Endothelial cell of umbilical vein (primary cell): ENCODE results near the gene TMEM63B. TPM values are rescaled to one million over a fixed set of nuclear protein-coding genes. Genes with fewer than 3 reads are reported as not detected.

ENCODE experiments used
- BruUV-seq: library from RNA; stranded (reverse); fragments of 400-500 nt; replicated peaks from 2 replicates; lab custom pipeline; 2021; lab: Mats Ljungman, UMichigan
- CTCF ChIA-PET: fragments of 300-600, 350-600 bp; sonication (Branson Sonifier 250); formaldehyde crosslinking; loops from one replicate; lab custom pipeline; 2021; ENCODE audit warnings: antibody characterized with exemption, inconsistent platforms; lab: Charles Lee
- POLR2A ChIA-PET: fragments of 300-600, 350-600 bp; sonication (Branson Sonifier 250); formaldehyde crosslinking; loops from one replicate; lab custom pipeline; 2021; ENCODE audit warnings: antibody characterized with exemption, inconsistent platforms; lab: Charles Lee
- DNase-seq: peaks from one replicate; pipeline ENCODE4 v3.0.0-alpha.2; 2011; ENCODE audit warnings: low read depth, low spot score
- FAIRE-seq: peaks from 2 replicates; lab custom pipeline; 2011; peaks lifted over from hg19 to GRCh38; lab: Jason Lieb, UNC
- H2AFZ ChIP-seq: 2 replicates; pipeline ENCODE4 v1.6.0; 2012; ENCODE audit warnings: low read depth, low read length, control low read depth, inconsistent platforms
- H3K27ac ChIP-seq: 2 replicates; pipeline ENCODE4 v1.5.1; 2011; ENCODE audit warnings: low read depth, mild to moderate bottlenecking, control low read depth, low read length, moderate library complexity; ENCODE audit not compliant: insufficient read depth
- H3K27me3 ChIP-seq, 2 experiments: 2 replicates each; pipeline versions ENCODE4 v1.6.0 to v1.6.1; 2011; ENCODE audit warnings: low read length in 2 of 2, mixed read lengths in 1 of 2; ENCODE audit not compliant: control insufficient read depth in 2 of 2, insufficient read depth in 2 of 2
- H3K36me3 ChIP-seq, 2 experiments: 2 replicates in 1 of 2; 3 replicates in 1 of 2; pipeline ENCODE4 v1.5.1; 2011; ENCODE audit warnings: low read length in 2 of 2, mild to moderate bottlenecking in 1 of 2, moderate library complexity in 1 of 2; ENCODE audit not compliant: control insufficient read depth in 2 of 2, insufficient read depth in 2 of 2; ENCODE audit errors: extremely low read depth in 1 of 2
- H3K4me1 ChIP-seq: 3 replicates; pipeline ENCODE4 v1.5.1; 2011; ENCODE audit warnings: mild to moderate bottlenecking, low read length; ENCODE audit not compliant: control insufficient read depth, insufficient read depth; ENCODE audit errors: extremely low read depth
- H3K4me2 ChIP-seq: 2 replicates; pipeline ENCODE4 v1.6.1; 2011; ENCODE audit warnings: low read length, control low read depth, mixed read lengths; ENCODE audit not compliant: insufficient read depth
- H3K4me3 ChIP-seq, 3 experiments: fragments of 200-600 bp in 1 of 3; sonication (generic), shearing (Covaris generic) in 1 of 3; replicated peaks in 1 of 3; 2 replicates each; pipeline ENCODE4 v1.5.1; 2011 to 2016; ENCODE audit warnings: control low read depth in 3 of 3, low read length in 3 of 3, mild to moderate bottlenecking in 2 of 3, inconsistent platforms in 1 of 3, low read depth in 1 of 3, moderate library complexity in 1 of 3; ENCODE audit not compliant: insufficient read depth in 1 of 3
- H3K79me2 ChIP-seq: 2 replicates; pipeline ENCODE4 v1.6.0; 2012; ENCODE audit warnings: low read length, inconsistent platforms; ENCODE audit not compliant: control insufficient read depth, insufficient read depth
- H3K9ac ChIP-seq: replicated peaks from 2 replicates; pipeline ENCODE3; 2011; ENCODE audit warnings: low read length, control low read depth; ENCODE audit not compliant: insufficient read depth; ENCODE audit errors: extremely low read depth
- H3K9me1 ChIP-seq: replicated peaks from 3 replicates; pipeline ENCODE4 v1.6.0; 2011; ENCODE audit warnings: mild to moderate bottlenecking, low read length; ENCODE audit not compliant: control insufficient read depth, insufficient read depth; ENCODE audit errors: extremely low read depth
- H3K9me3 ChIP-seq: replicated peaks from 2 replicates; pipeline ENCODE4 v1.5.1; 2012; ENCODE audit warnings: low read length, inconsistent platforms; ENCODE audit not compliant: control insufficient read depth, insufficient read depth
- H4K20me1 ChIP-seq: replicated peaks from 2 replicates; pipeline ENCODE3; 2011; ENCODE audit warnings: mild to moderate bottlenecking, low read length; ENCODE audit not compliant: control insufficient read depth, insufficient read depth; ENCODE audit errors: extremely low read depth
- EZH2 ChIP-seq: IDR thresholded peaks from 2 replicates; pipeline ENCODE4 v1.6.1; 2012; ENCODE audit warnings: borderline replicate concordance, low read depth, mild to moderate bottlenecking, moderate library complexity, low read length, inconsistent platforms; ENCODE audit not compliant: severe bottlenecking
- FOS ChIP-seq: IDR thresholded peaks from 2 replicates; pipeline ENCODE4 v1.6.1; 2011; ENCODE audit warnings: mild to moderate bottlenecking, low read length, moderate library complexity, borderline replicate concordance; ENCODE audit not compliant: insufficient read depth
- GATA2 ChIP-seq: IDR thresholded peaks from 2 replicates; pipeline ENCODE4 v1.7.0; 2011; ENCODE audit warnings: low read depth, mild to moderate bottlenecking, moderate library complexity, mixed read lengths, low read length; ENCODE audit not compliant: insufficient read length, insufficient read depth
- JUN ChIP-seq: IDR thresholded peaks from 2 replicates; pipeline ENCODE4 v1.6.1; 2011; ENCODE audit warnings: borderline replicate concordance, low read depth; ENCODE audit not compliant: insufficient read length, insufficient read depth
- MAX ChIP-seq: IDR thresholded peaks from 2 replicates; pipeline ENCODE4 v1.6.1; 2011; ENCODE audit not compliant: insufficient read depth, insufficient read length
- MYC ChIP-seq: IDR thresholded peaks from one replicate; pipeline ENCODE4 v1.6.1; 2011; ENCODE audit warnings: mild to moderate bottlenecking, low read depth, low read length
- POLR2A ChIP-seq: IDR thresholded peaks from 2 replicates; pipeline ENCODE4 v1.6.1; 2012; ENCODE audit warnings: low read depth, mild to moderate bottlenecking, control low read depth, low read length
- POLR2AphosphoS5 ChIP-seq: IDR thresholded peaks from 2 replicates; pipeline ENCODE4 v1.6.1; 2012; ENCODE audit warnings: low read depth, mild to moderate bottlenecking, control low read depth, low read length, moderate library complexity; ENCODE audit not compliant: insufficient read depth
- dilution Hi-C: fragments of 300-500 bp; cut with MboI; formaldehyde crosslinking; loops from one replicate; pipeline ENCODE4 v1.15.0; 2019; ENCODE audit warnings: low sequenced_read_pairs; ENCODE audit not compliant: extremely low pct_ligation_motif_present
- intact Hi-C: fragments of 100-400 bp; cut with micrococcal nuclease; formaldehyde crosslinking; loops from one replicate; pipeline ENCODE4 v1.10.0; 2022
- polyA plus RNA-seq, 4 experiments: library from polyadenylated mRNA; depleted of rRNA in 3 of 4; stranded (reverse) in 3 of 4; unstranded in 1 of 4; fragments of >200 nt; gene quantifications; 2 replicates each; pipeline versions ENCODE4 v1.2.1 to v1.2.3, GENCODE V29; 2011 to 2012; ENCODE audit warnings: missing spikeins in 1 of 4
- total RNA-seq: library from RNA; stranded (reverse); gene quantifications from 2 replicates; pipeline ENCODE4 v1.2.3, GENCODE V29; 2021
- TF ChIP-seq, protein P1 (sequence below), 2 donors: IDR thresholded peaks; 1 replicate in 1 of 2; 2 replicates in 1 of 2; pipeline ENCODE4 v1.5.1; 2011; ENCODE audit warnings: low read length in 2 of 2, mild to moderate bottlenecking in 2 of 2, moderate library complexity in 2 of 2, control low read depth in 1 of 2, inconsistent platforms in 1 of 2, low read depth in 1 of 2; ENCODE audit not compliant: insufficient read depth in 1 of 2; ENCODE audit errors: extremely low read depth in 1 of 2

TMEM63B gene
- total and polyA plus RNA-seq, 2 donors (not counting 3 experiments of a cell fraction or from before 2014, with no cell fraction given) = 49.7 to 56.1 TPM

GRCh38 chr6:44148306-44148705 lies 21.0 kb downstream of the TMEM63B start:
- Histone ChIP-seq H3K9me1 (no peaks in the 10 kb centered on the region), H3K36me3 (peaks cover 5 to 19% of the 10 kb centered on the region in 2 experiments), H3K27me3 (no peaks in the 10 kb centered on the region), H2AFZ (no peak overlapping the region), H3K27ac (no peak overlapping the region), H3K79me2 (no peaks in the 10 kb centered on the region), H4K20me1 (no peaks in the 10 kb centered on the region), H3K4me3 (no peak overlapping the region), H3K9ac (no peak overlapping the region), H3K4me1 (no peaks in the 10 kb centered on the region), H3K4me2 (no peak overlapping the region), H3K9me3 (no peaks in the 10 kb centered on the region)
- TF ChIP-seq, protein P1, sequence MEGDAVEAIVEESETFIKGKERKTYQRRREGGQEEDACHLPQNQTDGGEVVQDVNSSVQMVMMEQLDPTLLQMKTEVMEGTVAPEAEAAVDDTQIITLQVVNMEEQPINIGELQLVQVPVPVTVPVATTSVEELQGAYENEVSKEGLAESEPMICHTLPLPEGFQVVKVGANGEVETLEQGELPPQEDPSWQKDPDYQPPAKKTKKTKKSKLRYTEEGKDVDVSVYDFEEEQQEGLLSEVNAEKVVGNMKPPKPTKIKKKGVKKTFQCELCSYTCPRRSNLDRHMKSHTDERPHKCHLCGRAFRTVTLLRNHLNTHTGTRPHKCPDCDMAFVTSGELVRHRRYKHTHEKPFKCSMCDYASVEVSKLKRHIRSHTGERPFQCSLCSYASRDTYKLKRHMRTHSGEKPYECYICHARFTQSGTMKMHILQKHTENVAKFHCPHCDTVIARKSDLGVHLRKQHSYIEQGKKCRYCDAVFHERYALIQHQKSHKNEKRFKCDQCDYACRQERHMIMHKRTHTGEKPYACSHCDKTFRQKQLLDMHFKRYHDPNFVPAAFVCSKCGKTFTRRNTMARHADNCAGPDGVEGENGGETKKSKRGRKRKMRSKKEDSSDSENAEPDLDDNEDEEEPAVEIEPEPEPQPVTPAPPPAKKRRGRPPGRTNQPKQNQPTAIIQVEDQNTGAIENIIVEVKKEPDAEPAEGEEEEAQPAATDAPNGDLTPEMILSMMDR (IDR thresholded peaks at IDR 0.05; ENCODE audit: extremely low read depth in 1 of 2, insufficient read depth in 1 of 2, low read depth in 1 of 2, low read length in 2 of 2) = no peak
- TF ChIP-seq MAX (no peak), MYC (no peak), POLR2AphosphoS5 (no peak), GATA2 (no peak), JUN (no peak), FOS (no peak), POLR2A (no peak), EZH2 (no peak)
- dilution Hi-C loops (no loop called here), intact Hi-C loops (no loop called here)
- BruUV-seq = no TSS peak
- CTCF ChIA-PET = interaction anchor here (1.0 to 5.0 kb wide), 2 partner anchors 24 to 51 kb away, joined by 3 to 95 read pairs; no protein-coding TSS in a partner anchor
- no peak for DNase-seq
- POLR2A ChIA-PET = no interaction called here
- no peak for FAIRE-seq
